Measurements from ENCODE around the gene FSHB.

- TF ChIP-seq POLR2AphosphoS5 (IDR thresholded peaks at IDR 0.05; ENCODE audit: low read depth, low read length) = no peak
- TF ChIP-seq SIN3A (IDR thresholded peaks at IDR 0.05; ENCODE audit: borderline replicate concordance, insufficient read depth, low read length) = no peak
- no peak for TF ChIP-seq FOXP2 (optimal IDR thresholded peaks at IDR 0.05; ENCODE audit: borderline replicate concordance, extremely low read depth, extremely low read length, insufficient read depth)
- TF ChIP-seq REST (IDR thresholded peaks at IDR 0.05; ENCODE audit: insufficient read depth in 1 of 2, low read depth in 2 of 2, low read length in 2 of 2) = no peak
- no peak for TF ChIP-seq TAF1 (IDR thresholded peaks at IDR 0.05; ENCODE audit: borderline replicate concordance, insufficient read depth, low read length)
Measured at GRCh38 chr11:30206249-30206996, 24.4 kb upstream of the FSHB start.
